ENCODE measurements around the gene PPP1R12B.
"Not testable (repeated sequence)": the region's sequence is repeated elsewhere in the genome, so short reads cannot be mapped to it uniquely, and the experiment has no call there.

The PPP1R12B gene

GRCh38 chr1:202616355-202616915, 267.9 kb downstream of the PPP1R12B start:
- H3K4me1 ChIP-seq (ENCODE audit: control insufficient read depth, low read length) = peaks cover 18% of the 10 kb centered on the region
- peak overlapping the region; percentile 44 for H3K4me3 ChIP-seq (ENCODE audit: low read length)
- H3K79me2 ChIP-seq (ENCODE audit: control insufficient read depth, low read length) = no peaks in the 10 kb centered on the region
- peaks cover 12% of the 10 kb centered on the region for H4K20me1 ChIP-seq (ENCODE audit: control insufficient read depth, insufficient read depth, low read depth, low read length)
- no peak overlapping the region for H3K27ac ChIP-seq (ENCODE audit: low read depth, low read length)
- H3F3A ChIP-seq (ENCODE audit: control insufficient read depth, insufficient read depth) = no peaks in the 10 kb centered on the region
- TF ChIP-seq EZH2phosphoT487 (IDR thresholded peaks at IDR 0.05; ENCODE audit: borderline replicate concordance, low read length) = no peak
- TF ChIP-seq, protein P1, sequence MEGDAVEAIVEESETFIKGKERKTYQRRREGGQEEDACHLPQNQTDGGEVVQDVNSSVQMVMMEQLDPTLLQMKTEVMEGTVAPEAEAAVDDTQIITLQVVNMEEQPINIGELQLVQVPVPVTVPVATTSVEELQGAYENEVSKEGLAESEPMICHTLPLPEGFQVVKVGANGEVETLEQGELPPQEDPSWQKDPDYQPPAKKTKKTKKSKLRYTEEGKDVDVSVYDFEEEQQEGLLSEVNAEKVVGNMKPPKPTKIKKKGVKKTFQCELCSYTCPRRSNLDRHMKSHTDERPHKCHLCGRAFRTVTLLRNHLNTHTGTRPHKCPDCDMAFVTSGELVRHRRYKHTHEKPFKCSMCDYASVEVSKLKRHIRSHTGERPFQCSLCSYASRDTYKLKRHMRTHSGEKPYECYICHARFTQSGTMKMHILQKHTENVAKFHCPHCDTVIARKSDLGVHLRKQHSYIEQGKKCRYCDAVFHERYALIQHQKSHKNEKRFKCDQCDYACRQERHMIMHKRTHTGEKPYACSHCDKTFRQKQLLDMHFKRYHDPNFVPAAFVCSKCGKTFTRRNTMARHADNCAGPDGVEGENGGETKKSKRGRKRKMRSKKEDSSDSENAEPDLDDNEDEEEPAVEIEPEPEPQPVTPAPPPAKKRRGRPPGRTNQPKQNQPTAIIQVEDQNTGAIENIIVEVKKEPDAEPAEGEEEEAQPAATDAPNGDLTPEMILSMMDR (IDR thresholded peaks at IDR 0.05; ENCODE audit: low read depth, low read length, poor library complexity, severe bottlenecking) = no peak
- peak overlapping the region; percentile 65 for H3K4me2 ChIP-seq (ENCODE audit: low read length)
- no peaks in the 10 kb centered on the region for H3K9me3 ChIP-seq (ENCODE audit: control insufficient read depth, insufficient read depth, low read length)
- no peaks in the 10 kb centered on the region for H3K36me3 ChIP-seq (ENCODE audit: control insufficient read depth, low read length)
- no peaks in the 10 kb centered on the region for H3K9me2 ChIP-seq (replicated peaks; ENCODE audit: control insufficient read depth, low read length)
- peaks cover 32% of the 10 kb centered on the region for H3K27me3 ChIP-seq (ENCODE audit: control insufficient read depth, low read length)

DNA sequence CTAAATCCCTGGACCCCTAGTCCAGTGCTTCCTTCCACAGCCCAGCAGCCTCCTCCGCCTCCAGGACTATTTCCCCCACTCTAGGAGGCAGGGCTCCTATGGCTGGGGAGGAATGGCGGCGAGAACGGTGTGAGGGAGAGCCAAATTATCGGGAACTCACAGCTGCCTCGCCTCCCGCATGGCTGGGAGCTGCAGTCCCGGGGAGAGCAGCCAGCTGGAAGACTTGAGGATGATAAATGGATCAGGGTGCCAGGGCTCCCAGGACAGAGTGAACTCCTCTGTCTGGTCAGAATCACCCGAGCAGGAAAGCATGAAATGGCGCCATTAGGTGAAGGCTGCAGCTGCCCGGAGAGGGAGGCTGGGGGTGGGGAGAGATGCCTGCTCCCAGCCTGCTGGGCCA, 270.5 kb downstream of the PPP1R12B start:
- not testable (repeated sequence) for H3K79me2 ChIP-seq (ENCODE audit: control insufficient read depth, low read length); H3K9me2 ChIP-seq (replicated peaks; ENCODE audit: control insufficient read depth, low read length); H3K4me2 ChIP-seq (ENCODE audit: low read length); H3K4me3 ChIP-seq (ENCODE audit: low read length); H3K9me3 ChIP-seq (ENCODE audit: control insufficient read depth, insufficient read depth, low read length); H3F3A ChIP-seq (ENCODE audit: control insufficient read depth, insufficient read depth); H3K27ac ChIP-seq (ENCODE audit: low read depth, low read length); H3K36me3 ChIP-seq (ENCODE audit: control insufficient read depth, low read length)
- Histone ChIP-seq H4K20me1 (ENCODE audit: control insufficient read depth, insufficient read depth, low read depth, low read length) (peaks cover 12% of the 10 kb centered on the region), H3K4me1 (ENCODE audit: control insufficient read depth, low read length) (peaks cover 18% of the 10 kb centered on the region), H3K27me3 (ENCODE audit: control insufficient read depth, low read length) (peaks cover 32% of the 10 kb centered on the region)

GRCh38 chr1:202619505-202619904, 271.0 kb downstream of the PPP1R12B start:
- H3K27me3 ChIP-seq (ENCODE audit: control insufficient read depth, low read length) = peaks cover 32% of the 10 kb centered on the region
- no peak overlapping the region for H3K4me3 ChIP-seq (ENCODE audit: low read length)
- H3K4me2 ChIP-seq (ENCODE audit: low read length) = no peak overlapping the region
- H3K9me3 ChIP-seq (ENCODE audit: control insufficient read depth, insufficient read depth, low read length) = peaks cover under 1% of the 10 kb centered on the region; the same call in 1 of the 2 replicates
- no peaks in the 10 kb centered on the region for H3F3A ChIP-seq (ENCODE audit: control insufficient read depth, insufficient read depth)
- H4K20me1 ChIP-seq (ENCODE audit: control insufficient read depth, insufficient read depth, low read depth, low read length) = peaks cover 12% of the 10 kb centered on the region
- H3K4me1 ChIP-seq (ENCODE audit: control insufficient read depth, low read length) = peaks cover 18% of the 10 kb centered on the region
- TF ChIP-seq, protein P1 (IDR thresholded peaks at IDR 0.05; ENCODE audit: low read depth, low read length, poor library complexity, severe bottlenecking) = no peak
- no peak for TF ChIP-seq EZH2phosphoT487 (IDR thresholded peaks at IDR 0.05; ENCODE audit: borderline replicate concordance, low read length)
- no peaks in the 10 kb centered on the region for H3K9me2 ChIP-seq (replicated peaks; ENCODE audit: control insufficient read depth, low read length)
- no peak overlapping the region for H3K27ac ChIP-seq (ENCODE audit: low read depth, low read length)
- no peaks in the 10 kb centered on the region for H3K36me3 ChIP-seq (ENCODE audit: control insufficient read depth, low read length)
- H3K79me2 ChIP-seq (ENCODE audit: control insufficient read depth, low read length) = no peaks in the 10 kb centered on the region

GRCh38 chr1:202620036-202620435, 271.5 kb downstream of the PPP1R12B start:
- not testable (repeated sequence) for H3K4me2 ChIP-seq (ENCODE audit: low read length); H3K9me2 ChIP-seq (replicated peaks; ENCODE audit: control insufficient read depth, low read length); H3F3A ChIP-seq (ENCODE audit: control insufficient read depth, insufficient read depth); H3K79me2 ChIP-seq (ENCODE audit: control insufficient read depth, low read length); H3K27ac ChIP-seq (ENCODE audit: low read depth, low read length); H3K9me3 ChIP-seq (ENCODE audit: control insufficient read depth, insufficient read depth, low read length); H3K4me3 ChIP-seq (ENCODE audit: low read length); H3K36me3 ChIP-seq (ENCODE audit: control insufficient read depth, low read length)
- Histone ChIP-seq H4K20me1 (ENCODE audit: control insufficient read depth, insufficient read depth, low read depth, low read length) (peaks cover 12% of the 10 kb centered on the region), H3K27me3 (ENCODE audit: control insufficient read depth, low read length) (peaks cover 32% of the 10 kb centered on the region), H3K4me1 (ENCODE audit: control insufficient read depth, low read length) (peaks cover 18% of the 10 kb centered on the region)
